ENCODE results near the gene LPIN2. TPM values are rescaled to one million over a fixed set of nuclear protein-coding genes. Genes with fewer than 3 reads are reported as not detected.

LPIN2 gene
- total RNA-seq, 1 donor from 2014 or later, result 190 TPM

GRCh38 chr18:2982022-2982421 is 30.9 kb downstream of the LPIN2 start:
- DNase-seq (ENCODE audit: low spot score), result no peak

GRCh38 chr18:2981212-2981728 is 31.7 kb downstream of the LPIN2 start:
- no peak for DNase-seq (ENCODE audit: low spot score)

GRCh38 chr18:2979871-2980790 is 32.8 kb downstream of the LPIN2 start:
- no peak for DNase-seq (ENCODE audit: low spot score)

- peak; percentile 72 for DNase-seq (ENCODE audit: low spot score)
These were observed 33.8 kb downstream of the LPIN2 start for GRCh38 chr18:2979129-2979528.

- no peak for DNase-seq (ENCODE audit: low spot score)
These were observed 34.3 kb downstream of the LPIN2 start for GRCh38 chr18:2978661-2979106.

GRCh38 chr18:2978208-2978607 is 34.7 kb downstream of the LPIN2 start:
- DNase-seq (ENCODE audit: low spot score), result no peak

GRCh38 chr18:2976218-2977132 is 36.5 kb downstream of the LPIN2 start:
- DNase-seq (ENCODE audit: low spot score), result no peak

GRCh38 chr18:2974731-2975130 is 38.2 kb downstream of the LPIN2 start:
- no peak for DNase-seq (ENCODE audit: low spot score)

- peak; percentile 56 for DNase-seq (ENCODE audit: low spot score)
These were observed 41.0 kb downstream of the LPIN2 start for GRCh38 chr18:2971741-2972552.

GRCh38 chr18:2970772-2971659 is 41.9 kb downstream of the LPIN2 start:
- DNase-seq (ENCODE audit: low spot score), result no peak

- DNase-seq (ENCODE audit: low spot score), result no peak
These were observed 42.6 kb downstream of the LPIN2 start for GRCh38 chr18:2970344-2970743.

- no peak for DNase-seq (ENCODE audit: low spot score)
These were observed 43.2 kb downstream of the LPIN2 start for GRCh38 chr18:2969695-2970094.

- no peak for DNase-seq (ENCODE audit: low spot score)
These were observed 44.3 kb downstream of the LPIN2 start for GRCh38 chr18:2968606-2969005.

- no peak for DNase-seq (ENCODE audit: low spot score)
These were observed 45.1 kb downstream of the LPIN2 start for GRCh38 chr18:2967820-2968219.

- DNase-seq (ENCODE audit: low spot score), result no peak
These were observed 45.6 kb downstream of the LPIN2 start for GRCh38 chr18:2967357-2967756.

GRCh38 chr18:2966560-2966959 is 46.4 kb downstream of the LPIN2 start:
- DNase-seq (ENCODE audit: low spot score), result no peak

- no peak for DNase-seq (ENCODE audit: low spot score)
These were observed 47.1 kb downstream of the LPIN2 start for GRCh38 chr18:2965797-2966196.

- no peak for DNase-seq (ENCODE audit: low spot score)
These were observed 48.5 kb downstream of the LPIN2 start for GRCh38 chr18:2964361-2965010.

Data from mucosa of gallbladder (tissue), 1 donor.